Neural progenitor cell (in vitro differentiated cells): Measurements from ENCODE around the gene TPSAB1.

Source experiments
- EZH2 ChIP-seq: fragments of 200-600 bp; sonication (generic); IDR thresholded peaks from 2 replicates; pipeline ENCODE4 v1.6.1; 2017; ENCODE audit warnings: antibody characterized with exemption, mild to moderate bottlenecking, moderate library complexity
- EZH2phosphoT487 ChIP-seq: fragments of 200-600 bp; sonication (generic); IDR thresholded peaks from 2 replicates; pipeline ENCODE4 v1.6.1; 2017; ENCODE audit warnings: antibody characterized with exemption

- TF ChIP-seq EZH2phosphoT487, result no peak
- TF ChIP-seq EZH2, result no peak
Measured at GRCh38 chr16:1245452-1246020, 5.0 kb downstream of the TPSAB1 start.
